ENCODE results near the gene KAZN. TPM values are rescaled to one million over a fixed set of nuclear protein-coding genes. Genes with fewer than 3 reads are reported as not detected.

Gene KAZN
- total RNA-seq, 1 donor from 2014 or later: 2.2 TPM

DNA sequence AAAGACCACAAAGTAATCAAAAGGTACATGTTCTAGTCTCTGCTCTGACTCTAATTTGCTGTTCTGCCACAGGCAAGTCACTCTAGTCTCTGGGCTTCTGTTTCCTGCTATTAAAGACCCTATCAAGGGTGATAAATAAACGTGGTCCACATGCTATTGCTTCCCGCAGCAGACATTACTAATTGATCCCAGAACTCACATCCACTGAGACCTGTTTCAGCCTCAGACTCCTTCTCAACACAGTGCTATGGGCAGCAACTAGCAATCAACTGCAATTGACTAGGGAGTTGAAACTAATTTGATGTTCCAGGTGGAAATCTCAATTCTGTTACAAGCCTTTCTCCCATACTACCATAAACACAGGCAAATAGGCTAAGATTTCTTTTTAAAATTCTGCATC lies 150.5 kb downstream of the KAZN start:
- no peak for ATAC-seq
- no peak for DNase-seq
- intact Hi-C loops (cut with micrococcal nuclease): no loop called here

DNA sequence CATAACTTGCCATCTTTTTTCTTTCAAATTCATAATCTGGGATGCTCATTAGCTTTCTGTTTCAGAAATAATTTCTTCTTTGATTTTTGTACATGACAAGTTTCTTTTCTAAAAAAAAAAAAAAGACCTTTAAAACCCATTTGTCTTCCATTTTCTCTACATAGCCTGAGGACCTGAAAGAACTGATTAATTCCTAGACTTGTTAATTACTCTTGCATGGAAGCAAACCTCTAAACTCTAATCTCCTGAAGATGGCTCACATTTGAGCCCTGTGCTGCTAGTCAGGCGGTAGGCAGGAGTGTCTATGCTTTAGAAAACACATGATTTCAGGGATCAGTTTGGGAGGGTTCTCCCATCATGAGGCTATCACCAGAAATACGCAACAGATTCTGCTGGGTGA lies 152.0 kb downstream of the KAZN start:
- no peak for DNase-seq
- ATAC-seq: no peak
- intact Hi-C loops (cut with micrococcal nuclease): no loop called here

DNA sequence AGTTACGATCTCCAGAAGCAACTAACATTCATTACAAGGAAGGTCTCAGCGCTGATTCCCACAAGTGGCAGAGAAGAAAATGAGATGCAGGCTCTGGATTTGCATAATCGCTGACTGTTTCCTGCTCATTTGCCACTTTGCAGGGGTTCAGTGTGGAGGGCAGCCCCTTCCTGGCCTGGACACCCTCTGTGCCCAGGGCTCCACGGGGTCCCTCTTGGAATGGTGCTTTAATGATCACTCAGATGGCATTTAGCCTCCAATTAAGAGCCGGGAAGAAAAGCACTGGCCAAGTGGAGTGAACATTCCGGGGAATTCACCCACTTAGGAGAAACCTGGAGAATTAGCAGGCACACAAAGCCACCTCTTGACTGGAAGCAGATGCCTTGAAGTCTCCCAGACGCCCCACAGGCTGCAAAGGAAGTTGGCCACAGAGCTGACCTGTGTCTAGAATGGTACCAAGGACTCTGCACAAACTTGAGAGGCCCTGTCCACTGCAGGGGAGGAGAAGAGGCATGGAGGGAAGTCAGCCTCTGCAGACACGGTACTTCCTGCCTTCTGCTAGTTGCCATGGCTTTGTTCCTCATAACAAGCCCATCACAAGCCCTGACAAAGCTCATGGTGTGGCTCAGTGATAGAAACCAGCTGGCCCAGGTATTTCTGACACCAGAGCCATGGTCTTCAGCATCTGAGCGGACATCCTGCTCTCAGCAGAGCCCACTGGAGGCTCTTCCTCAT lies 157.2 kb downstream of the KAZN start:
- ATAC-seq (no peak), DNase-seq (no peak)
- intact Hi-C loops (cut with micrococcal nuclease): no loop called here

DNA sequence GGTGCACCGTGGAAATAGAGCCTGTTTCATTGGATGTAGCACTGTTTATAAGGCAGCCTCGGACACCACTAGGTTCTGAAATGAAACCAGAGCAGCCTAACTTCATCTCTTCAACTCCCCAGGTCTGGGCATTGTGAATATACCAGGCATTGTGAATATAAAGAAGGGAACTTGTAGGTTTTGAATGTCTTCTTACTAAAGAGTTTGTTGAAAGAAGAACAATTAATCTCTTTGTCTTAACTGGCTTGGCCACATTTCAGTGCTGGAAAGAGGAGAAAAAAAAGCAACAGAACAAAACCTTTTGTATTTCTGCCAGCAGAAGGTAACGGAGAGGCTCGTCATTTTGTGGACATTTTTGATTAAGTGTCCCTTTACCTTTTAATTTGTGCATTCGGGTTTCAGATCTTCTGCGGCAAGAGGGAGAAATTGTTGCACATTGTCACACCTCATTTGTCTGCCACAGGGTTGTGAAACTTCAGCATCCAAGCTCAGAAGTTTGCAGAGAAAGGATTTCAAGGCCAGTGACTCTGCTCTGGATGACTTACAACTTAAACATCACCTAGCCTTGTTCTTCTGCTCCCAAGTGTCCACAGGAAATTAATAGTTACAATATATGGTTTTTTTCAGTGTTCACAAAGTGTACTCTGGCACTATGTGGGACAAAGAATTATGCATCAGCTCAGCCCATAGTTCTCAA lies 158.3 kb downstream of the KAZN start:
- DNase-seq (no peak), ATAC-seq (no peak)
- intact Hi-C loops (cut with micrococcal nuclease): no loop called here

DNA sequence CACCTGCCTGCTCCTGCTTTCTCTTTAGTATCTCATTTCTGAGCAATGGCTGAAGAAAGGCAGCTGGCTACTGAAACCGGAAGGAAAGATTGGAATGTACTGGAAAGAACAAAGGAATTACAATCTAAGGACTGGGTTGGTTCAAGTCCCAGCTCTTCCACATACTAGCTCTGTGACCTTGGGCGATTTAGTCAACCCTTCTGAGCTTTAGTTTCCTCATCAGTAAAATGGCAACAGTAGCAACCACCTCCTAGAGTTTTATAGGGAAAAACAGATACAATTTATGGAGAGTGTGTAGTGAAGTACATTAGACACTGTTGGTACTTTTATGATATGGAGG lies 158.8 kb downstream of the KAZN start:
- no peak for ATAC-seq
- intact Hi-C loops (cut with micrococcal nuclease): no loop called here
- no peak for DNase-seq

DNA sequence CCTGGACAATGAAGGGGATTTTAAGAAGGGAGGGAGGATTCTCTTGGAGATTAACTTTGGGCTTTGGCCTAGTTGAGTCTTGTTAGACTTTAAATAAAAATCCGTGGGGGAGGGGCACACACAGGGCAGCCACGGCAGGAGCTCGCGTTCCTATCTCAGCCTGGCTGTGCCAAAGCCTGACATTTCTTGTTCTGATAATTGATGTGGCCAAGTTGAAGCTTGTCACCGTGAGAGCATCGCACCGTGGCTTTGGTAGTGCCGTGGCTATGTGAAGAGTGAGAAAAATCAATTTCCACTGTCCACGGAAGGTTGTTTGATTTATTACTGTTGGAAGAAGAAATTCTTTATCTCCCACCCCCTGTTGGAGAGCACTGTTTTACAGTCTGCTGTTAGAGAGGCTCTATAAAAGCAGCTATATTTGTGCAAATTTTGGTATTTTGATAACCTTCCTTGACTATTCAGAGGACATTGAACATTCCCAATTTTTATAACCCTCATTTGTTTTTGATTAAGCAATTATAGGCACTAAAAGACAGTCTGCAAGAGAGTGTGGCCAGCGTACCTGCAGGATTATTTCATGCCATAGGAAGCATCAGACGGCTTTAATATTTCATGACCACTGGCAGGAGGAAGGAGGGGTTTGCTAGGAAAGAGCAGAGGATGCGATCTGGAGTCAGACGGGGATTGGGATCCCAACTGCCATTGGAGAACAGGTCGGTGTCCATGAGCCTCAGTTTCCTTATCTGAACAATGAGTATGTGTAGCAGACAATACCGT lies 160.7 kb downstream of the KAZN start:
- no peak for DNase-seq

DNA sequence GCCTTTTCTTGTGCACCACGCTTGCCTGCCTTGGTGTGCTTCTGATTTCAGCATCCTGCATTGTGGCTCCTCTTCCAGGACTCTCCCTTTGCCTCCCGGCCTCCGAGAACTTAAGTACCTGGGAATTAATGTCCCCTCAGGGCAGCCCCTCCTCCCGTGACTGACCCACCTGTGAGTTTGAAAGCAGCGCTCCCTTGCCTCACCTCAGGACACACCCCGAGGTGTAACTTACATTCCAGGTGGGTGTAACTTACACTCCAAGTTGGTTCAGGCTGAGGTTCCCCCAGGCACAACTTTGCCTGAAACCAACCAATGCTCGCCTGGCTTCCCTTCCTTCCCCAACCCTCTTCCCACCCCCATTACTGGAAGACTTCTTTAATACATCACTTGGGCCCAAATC lies 161.4 kb downstream of the KAZN start:
- no peak for DNase-seq
- intact Hi-C loops (cut with micrococcal nuclease): no loop called here
- no peak for ATAC-seq

More for the DNA sequence above, 160.7 kb downstream of the KAZN start:
- intact Hi-C loops (cut with micrococcal nuclease): no loop called here
- no peak for ATAC-seq

DNA sequence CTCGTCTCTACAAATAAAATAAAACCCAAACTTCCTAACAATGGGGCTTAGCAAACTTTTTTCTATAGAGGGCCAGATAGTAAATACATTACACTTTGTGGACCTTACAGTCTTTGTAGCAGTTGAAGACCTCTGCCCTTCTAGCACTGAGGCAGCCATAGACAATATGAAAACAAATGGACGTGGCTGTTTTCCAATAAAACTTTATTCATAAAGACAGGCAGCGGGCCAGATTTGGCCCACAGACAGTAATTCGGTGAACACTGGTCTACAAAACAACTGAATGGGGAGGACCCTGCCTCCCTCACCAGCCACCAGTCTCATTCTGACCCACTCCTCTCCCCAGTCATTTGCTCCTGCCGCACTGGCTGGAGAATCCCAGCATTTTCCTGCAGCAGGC lies 162.3 kb downstream of the KAZN start:
- DNase-seq: no peak
- intact Hi-C loops (cut with micrococcal nuclease): no loop called here
- no peak for ATAC-seq

DNA sequence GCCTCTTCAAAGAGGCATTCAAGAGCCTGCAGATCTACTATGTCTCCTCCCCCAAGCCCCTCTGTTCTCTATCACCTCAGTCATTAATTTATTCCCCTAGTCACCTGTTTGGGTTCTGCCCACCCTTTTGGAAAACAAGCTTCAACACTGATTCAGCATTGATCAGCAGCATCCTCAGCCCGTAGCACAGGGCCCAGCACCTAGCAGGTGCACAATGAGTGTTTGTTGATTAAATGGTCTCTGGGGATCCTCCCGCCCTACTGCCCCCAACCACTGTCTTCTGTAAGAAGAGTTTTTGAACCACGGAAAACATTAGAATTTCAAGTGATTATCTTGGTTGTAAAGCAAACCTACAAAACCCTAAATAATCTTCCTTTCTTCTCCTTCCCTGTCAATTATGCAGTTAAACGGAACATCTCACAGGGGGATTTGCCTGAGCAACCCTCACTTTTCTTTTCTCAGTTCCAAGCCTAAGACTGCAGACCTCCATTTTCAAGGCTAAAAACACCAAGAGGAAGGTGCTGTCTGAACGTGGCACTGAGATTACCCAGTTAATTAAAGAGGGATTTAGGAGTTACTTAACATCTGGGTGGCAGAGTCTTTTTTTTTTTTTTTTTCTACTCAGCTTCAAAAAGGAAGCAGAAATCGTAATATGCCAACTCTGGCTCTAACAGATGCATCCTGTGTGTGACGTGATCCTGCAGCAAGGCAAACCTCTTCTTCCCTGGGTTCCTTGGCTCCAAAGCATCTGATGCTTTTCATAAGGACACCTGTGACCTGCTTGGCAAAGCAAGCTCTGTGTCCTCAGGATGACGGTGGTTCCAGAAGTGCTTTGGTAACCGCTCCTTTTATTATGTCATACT lies 163.0 kb downstream of the KAZN start:
- no peak for DNase-seq
- intact Hi-C loops (cut with micrococcal nuclease): no loop called here
- ATAC-seq: no peak

DNA sequence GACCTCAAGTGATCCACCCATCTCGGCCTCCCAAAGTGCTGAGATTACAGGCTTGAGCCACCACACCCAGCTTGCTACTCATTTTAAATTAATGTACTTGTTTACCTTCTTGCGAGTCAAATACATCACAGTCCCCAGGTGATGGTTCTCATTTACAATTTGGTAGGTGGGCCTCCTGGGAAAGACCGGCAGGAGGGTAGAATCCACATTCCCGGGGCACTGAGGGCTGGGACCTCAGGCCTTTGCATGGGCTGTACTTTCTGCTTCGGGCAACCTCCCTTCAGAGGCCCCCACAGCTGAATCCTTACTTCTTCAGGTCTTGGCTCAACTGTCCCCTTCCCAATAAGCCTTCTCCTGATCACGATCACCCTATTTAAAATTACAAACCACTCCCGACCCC lies 165.5 kb downstream of the KAZN start:
- DNase-seq (no peak), ATAC-seq (no peak)
- intact Hi-C loops (cut with micrococcal nuclease): no loop called here

DNA sequence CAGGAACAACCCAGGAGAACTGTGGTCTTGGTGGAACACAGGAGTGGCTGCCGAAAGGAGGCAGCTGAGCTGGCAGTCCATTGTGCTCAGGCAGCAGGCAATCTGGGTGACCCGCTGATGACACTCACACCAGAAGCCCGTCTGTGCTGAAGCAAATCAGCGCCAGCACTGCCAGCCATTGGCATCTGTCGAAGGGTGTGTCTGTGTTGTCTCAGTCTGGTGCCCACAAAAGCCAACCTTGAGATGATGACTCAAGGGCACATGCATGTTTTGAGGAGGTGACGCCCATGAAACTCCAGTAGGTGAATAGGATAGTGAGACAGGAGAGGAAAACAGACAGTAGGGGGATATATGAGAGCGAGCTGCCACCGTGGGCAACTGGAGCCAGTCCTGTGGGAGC lies 167.3 kb downstream of the KAZN start:
- no peak for ATAC-seq

DNA sequence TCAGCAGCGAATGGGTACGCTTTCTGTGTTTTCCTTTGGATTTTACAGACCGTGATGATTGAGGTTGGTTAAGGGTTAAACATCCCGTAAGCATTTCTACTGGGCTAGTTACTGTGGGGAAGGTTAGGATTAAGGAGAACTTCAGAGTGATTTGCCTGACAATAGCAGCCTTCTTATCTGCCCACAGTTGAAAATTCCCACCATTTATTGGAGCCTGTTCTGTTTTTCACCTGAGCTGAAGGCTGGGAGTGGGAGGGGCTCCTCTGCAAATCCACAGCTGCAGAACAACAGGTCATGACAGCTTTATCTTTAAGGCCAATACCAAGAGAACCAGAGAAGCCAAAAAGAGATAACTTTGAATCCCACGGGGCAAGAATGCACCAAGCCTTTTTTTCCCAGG lies 168.6 kb downstream of the KAZN start:
- DNase-seq: no peak
- ATAC-seq: no peak
- intact Hi-C loops (cut with micrococcal nuclease): no loop called here

More for the DNA sequence above, 167.3 kb downstream of the KAZN start:
- no peak for DNase-seq
- intact Hi-C loops (cut with micrococcal nuclease): no loop called here

DNA sequence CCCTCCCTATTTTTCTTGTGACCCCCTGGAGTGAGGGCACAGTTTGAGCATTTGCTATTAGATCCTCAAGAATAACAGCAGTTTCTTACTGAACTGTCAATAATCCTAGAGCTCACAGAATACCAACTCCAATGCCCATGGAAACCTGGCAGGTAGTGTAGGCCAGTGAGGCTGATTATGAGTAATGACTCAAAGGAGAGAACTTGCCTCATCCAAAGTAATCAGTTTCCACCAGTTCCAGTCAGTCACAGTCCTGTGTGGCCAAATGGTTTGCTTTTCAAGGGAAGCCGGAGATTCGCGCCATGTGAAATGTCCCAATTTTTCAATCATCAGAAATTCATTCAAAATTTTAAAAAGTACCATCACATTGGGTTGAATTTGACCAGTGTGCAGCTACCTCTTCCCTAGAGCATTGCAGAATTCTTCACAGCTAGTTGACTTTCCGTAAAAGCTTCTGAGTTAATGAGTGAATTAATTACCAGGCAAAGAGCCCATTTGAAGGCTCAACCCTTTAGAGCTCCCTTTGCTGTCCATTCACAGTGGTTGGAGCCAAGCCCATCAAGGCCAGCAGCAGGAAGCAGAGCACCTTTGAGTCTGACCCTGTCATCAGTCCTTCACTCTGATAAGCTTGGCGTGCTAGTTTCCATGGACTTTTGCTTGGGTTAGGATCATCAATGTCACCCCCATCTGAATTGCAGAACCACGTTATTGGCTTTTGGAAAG lies 170.3 kb downstream of the KAZN start:
- DNase-seq (no peak), ATAC-seq (no peak)
- intact Hi-C loops (cut with micrococcal nuclease): no loop called here

DNA sequence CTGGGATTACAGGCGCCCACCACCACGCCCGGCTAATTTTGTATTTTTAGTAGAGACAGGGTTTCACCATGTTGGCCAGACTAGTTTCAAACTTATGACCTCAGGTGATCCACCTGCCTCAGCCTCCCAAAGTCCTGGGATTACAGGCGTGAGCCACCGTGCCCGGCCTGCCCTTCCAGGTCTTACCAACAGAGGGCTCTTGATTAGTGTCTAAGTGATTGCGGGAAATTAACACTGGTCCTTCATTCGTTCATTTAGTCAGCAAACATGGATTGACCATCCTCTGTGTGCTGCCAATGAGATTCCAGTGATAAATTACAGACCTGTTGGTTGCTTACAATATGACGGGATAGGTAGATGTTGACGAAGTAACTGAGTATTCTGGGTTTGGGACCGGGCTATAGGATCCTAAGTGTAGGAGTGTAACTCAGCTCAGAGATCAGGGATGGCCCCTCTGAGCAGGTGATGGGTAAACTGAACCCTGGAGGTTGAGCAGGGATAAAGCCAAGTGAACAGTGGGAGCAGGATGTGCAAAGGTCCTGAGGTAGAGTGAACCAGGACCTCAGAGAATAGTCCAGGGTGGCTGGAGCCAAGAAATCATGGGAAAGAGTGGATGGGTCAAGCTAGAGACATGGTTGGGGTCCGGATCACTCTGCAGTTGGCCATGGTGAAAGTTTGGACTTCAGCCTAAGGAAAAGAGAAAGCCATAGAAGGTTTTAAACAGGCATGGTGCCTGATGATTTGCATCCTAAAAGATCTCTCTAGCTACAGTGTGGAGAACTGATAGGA lies 171.2 kb downstream of the KAZN start:
- ATAC-seq: no peak
- intact Hi-C loops (cut with micrococcal nuclease): no loop called here
- no peak for DNase-seq

DNA sequence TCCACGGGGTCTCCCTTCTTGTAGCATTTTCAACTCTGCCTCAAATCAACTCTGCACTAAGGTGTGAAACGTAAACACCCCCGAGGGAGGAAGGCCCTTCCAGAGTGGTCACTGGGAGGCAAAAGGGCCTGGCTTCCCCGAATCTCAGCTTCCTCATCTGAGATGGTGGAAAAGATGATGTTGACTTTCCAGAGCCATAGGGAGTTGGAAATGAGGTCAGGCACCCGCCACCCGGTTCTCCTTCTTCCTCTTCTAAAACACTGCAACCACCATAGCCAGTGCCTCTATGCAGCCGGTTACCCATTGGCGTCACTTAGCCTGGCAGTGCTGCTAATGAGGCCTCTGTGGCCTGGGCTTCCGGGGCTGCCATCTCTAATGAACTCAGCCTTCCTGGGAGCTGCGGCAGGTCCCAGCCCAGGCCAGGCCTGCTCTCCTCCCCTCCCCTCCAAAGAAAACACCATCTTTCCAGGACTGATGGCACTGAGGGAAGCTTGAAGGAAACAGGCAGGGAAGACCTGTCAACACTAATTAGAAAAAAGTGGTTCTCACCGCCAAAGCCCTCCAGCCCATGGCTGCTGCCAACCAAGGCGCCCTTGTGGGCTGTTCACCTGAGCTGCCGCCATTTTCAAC lies 175.0 kb downstream of the KAZN start:
- no peak for DNase-seq
- intact Hi-C loops (cut with micrococcal nuclease): no loop called here
- no peak for ATAC-seq

DNA sequence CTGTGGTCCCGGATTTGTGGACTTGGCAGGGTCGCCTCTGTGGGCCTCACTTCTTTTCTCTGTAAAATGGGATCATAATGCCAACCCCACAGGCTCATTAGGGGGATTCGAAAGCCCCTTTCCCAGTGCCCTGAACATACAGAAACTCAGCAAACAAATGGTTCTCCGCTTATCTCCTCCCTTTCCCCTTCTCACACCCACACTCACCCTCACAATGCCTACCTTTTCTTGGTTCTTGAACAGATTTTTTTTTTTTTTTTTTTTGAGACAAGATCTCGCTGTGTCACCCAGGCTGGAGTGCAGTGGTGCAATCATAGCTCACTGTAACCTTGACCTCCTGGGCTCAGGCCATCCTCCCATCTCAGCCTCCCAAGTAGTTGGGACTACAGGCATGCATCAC lies 175.7 kb downstream of the KAZN start:
- no peak for DNase-seq
- no peak for ATAC-seq
- intact Hi-C loops (cut with micrococcal nuclease): no loop called here

DNA sequence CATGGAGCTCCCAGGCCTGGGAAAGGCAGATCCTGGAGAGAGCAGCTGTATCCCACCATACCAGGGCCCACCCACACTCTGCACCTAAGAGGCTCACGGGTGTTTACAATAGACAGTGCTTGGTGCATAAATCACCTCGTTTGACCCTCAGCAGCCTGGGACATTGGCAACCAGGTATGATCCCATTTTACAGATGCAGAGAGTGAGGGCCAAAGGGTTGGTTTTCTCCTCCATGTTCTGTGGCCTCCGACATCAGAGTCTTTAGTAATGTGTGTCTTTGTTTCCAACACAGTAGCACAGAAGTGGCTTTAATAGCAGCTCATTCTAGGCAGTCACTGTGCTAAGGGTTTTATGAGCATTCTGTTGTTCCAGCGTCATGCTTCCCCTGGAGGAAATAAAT lies 176.5 kb downstream of the KAZN start:
- intact Hi-C loops (cut with micrococcal nuclease): loop anchor here (5.0 kb wide), 1 partner anchor 272 kb away; no protein-coding TSS in a partner anchor
- DNase-seq (no peak), ATAC-seq (no peak)

DNA sequence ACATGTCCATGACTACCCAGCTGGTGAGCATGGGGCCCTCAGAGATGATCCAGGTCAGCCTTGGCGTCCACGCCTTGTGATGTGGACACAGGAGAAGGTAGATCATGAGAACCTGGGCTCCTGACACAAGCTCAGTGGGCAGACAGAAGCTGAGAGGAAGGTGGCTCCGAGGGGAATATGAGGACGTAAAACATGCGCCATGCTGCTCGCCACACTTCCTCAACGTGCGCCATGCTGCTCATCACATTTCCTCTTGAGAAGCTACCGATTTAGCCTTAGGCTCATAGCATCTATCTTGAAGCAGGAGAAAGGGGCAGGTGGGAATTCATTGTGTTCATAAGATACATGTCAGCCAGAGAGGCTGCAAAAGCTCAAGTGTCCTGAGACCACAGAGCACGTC lies 176.9 kb downstream of the KAZN start:
- DNase-seq (no peak), ATAC-seq (no peak)
- intact Hi-C loops (cut with micrococcal nuclease): loop anchor here (5.0 kb wide), 1 partner anchor 272 kb away; no protein-coding TSS in a partner anchor
